Activated T-cell treated with anti-CD3 and anti-CD28 coated beads for 24 hours (primary cell): ENCODE results near the gene CBFA2T3.
"Not testable (repeated sequence)": the region's sequence is repeated elsewhere in the genome, so short reads cannot be mapped to it uniquely, and the experiment has no call there.

Experiments
- DNase-seq: peaks from one replicate; pipeline ENCODE4 v3.0.0-alpha.2; 2020; ENCODE audit warnings: low read depth

Gene CBFA2T3

GRCh38 chr16:88922826-88923410, 54.1 kb downstream of the CBFA2T3 start:
- no peak for DNase-seq

GRCh38 chr16:88922114-88922825, 54.7 kb downstream of the CBFA2T3 start:
- DNase-seq = no peak

DNA sequence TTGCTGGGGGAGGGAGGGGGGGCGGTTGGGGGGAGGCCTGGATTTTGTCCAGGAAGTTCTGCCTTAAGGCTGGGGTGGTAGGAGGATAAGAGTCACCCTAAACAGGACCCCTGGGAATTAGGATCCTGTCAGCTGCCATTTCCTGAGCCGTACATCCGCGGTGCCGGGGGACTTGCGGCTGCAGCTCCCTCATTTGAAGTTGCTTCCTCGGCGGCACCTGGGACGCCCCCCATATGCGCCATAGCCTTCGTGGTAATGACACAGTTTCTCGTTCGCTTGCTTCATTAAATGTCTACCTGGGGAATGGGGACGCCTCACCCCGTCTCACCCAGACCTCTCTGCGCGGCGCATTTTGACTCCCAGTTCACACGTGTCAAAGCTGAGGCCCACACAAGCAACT, 55.4 kb downstream of the CBFA2T3 start:
- no peak for DNase-seq

DNA sequence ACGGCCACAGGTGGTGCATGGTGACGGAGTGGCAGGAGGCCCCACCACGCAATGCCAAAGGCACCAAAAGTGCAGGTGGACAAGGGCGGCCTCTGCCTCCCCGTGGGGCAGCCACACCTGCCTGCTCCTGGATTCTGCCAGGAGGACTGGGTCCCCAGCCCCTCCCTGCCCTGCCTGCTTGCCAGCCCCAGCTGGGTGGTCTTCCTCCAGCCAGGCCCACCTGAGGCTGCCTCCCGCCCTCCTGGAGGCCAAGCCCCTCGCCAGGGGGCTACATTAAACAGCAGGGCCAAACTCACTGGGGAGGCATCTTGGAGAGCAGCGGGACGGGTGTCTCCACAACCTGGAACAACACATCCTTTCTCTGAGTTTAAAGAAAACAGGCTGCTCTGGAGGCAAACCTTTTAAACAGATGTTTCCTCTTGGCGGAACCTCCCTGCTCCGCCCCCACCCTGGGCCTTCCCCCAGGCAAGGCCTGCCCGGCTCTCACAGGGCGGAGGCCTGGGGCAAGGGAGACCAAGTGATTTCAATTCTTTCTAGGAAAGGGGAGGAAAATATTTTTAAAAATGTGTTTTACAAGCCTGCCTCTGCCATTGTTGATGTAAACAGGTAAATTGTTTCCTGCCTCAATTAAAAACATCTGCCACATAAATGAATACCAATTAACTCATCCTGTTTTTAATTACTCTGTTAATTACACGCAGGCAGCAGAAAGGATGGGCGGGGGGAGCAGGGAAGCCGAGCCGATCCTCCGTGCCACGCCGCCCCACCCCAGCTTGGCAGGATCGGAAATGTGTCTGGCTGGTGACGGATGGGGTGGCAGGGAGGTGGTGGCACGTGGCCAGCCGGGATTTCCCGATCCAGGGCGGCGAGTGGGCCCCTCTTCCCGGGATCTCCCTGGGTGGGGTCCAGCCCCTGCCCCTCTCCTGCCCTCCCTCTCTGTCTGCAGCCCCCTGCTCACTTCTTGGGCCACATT, 56.1 kb downstream of the CBFA2T3 start:
- no peak for DNase-seq

GRCh38 chr16:88919936-88920335, 57.1 kb downstream of the CBFA2T3 start:
- DNase-seq = no peak

DNA sequence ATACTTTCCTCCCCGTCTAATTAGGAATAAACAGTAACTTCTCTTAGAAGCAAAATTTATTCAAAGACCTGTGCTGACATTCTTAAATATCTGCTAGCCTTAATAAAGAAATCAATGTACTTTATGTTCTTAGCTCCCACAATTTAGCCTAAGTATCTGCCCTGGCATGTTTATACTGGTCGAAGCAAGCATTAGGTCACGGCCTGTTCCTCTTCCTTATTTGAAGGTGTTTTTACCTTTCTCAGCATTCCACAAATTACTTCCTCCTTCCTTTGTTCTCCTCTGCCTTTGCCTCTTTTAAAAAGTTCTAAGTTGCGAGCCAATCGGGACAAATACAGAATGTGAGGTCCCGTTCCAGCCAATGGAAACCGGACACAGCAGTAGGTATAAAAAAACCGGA, 58.1 kb downstream of the CBFA2T3 start:
- DNase-seq = not testable (repeated sequence)

GRCh38 chr16:88917915-88918627, 58.9 kb downstream of the CBFA2T3 start:
- DNase-seq = no peak

DNA sequence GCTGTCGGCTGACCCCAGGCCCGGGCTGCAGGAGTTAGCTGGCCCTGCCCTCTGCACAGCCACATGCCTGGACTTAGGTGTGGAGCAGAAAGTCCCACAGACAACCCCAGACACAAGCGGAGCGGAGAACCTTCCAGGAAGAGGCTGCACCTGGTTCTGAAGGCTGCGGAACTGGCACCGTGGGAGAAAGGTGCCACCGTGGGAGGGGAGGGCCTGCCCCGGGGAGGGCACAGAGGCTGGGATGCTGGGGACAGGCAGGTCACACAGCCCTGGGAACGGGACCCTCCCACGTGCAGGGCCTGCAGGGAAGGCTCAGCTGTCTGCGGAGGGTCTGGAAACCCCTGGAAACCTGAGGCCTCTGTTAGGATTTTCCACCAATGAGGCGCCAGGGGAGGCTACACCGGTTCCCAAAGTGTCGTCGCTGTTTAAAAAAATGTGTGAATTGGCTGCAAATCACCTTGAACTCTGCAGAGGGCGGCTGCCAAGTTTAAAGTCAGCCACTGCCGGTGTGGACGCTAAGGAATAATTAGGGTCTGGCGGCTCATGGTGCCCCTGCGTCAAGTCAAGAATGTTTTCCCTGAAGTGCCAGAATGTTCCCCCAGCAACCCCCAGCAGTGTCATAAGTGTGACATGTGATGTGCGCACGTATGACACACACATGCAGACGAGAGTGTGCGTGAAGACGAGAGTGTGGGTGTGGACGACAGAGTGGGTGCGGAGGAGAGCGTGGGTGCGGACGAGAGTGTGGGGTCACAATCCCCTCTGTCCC, 59.7 kb downstream of the CBFA2T3 start:
- no peak for DNase-seq

DNA sequence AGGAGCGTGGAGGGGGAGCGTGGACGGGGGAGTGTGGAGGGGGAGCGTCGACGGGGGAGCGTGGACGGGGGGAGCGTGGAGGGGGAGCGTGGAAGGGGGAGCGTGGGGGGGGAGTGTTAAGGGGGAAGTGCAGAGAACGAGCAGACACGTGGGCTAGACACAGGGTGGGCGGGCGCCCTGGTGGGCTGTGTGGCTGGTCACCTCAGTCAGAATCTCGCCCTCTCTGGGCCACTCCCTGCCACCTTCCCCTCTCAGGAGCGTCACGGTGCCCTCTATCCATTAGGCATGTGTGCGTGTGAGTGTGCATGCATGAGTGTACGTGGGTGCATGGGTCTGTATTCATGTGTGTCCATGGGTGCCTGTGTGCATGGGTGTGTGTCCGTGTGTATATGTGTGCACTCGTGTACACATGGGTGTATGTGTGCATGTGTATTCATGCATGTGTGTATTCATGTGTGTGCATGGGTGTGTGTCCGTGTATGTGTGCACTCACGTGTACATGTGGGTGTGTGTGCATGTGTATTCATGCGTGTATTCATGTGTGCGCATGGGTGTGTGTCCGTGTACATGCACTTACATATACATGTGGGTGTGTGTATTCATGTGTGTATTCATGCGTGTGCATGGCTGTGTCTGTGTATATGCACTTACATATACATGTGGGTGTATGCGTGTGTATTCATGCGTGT, 61.2 kb downstream of the CBFA2T3 start:
- DNase-seq = no peak

DNA sequence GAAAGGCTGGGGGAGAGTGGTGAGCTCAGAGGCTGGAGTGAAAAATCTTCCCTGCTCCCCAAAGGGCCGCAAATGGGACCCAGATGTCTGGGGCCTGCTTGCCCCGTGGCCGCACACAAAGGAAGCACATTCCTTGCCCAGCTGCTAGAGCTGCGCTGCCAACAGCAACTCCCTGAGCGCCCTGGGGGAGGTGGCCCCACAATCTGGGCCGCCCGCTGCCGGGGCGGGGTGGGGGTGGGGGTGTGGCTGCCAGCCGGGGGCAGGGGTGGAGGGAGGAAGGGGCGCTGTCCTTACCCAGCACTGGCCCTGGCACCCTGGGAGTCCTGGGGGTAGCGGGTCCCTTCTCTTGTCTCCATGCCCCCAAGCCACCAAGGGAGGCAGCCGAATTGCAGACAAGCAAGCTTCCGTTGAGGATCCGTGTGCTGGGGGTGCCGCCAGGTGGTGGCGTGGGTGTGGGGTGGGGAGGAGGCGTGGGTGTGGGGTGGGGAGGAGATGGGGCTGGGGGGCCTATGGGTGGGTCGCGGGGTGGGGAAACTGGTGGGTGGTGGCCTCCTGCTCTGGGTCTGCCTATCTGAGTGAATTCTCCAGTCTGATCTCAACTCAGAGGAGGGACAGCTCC, 62.1 kb downstream of the CBFA2T3 start:
- DNase-seq = no peak

DNA sequence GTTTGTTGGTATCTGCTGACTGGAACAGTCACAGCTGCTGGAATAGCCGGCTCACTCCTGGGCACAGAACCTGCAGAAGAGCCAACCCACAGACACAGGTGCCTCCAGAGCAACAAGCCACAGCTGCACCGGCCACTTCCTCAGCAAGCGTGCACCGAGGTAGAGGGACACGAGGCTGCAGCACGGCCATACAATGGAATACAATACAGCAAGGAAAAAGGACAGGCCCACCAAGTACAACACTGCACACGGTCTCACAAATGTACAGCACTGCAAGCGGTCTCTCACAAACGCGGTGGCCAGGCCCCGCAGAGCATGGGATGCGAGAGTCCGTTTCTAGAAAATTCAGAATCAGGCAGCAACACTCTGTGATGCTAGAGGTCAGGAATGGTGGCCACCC, 63.1 kb downstream of the CBFA2T3 start:
- no peak for DNase-seq

GRCh38 chr16:88913001-88913612, 63.9 kb downstream of the CBFA2T3 start:
- DNase-seq = no peak

GRCh38 chr16:88912556-88912955, 64.5 kb downstream of the CBFA2T3 start:
- DNase-seq = no peak

GRCh38 chr16:88911946-88912310, 65.1 kb downstream of the CBFA2T3 start:
- no peak for DNase-seq

DNA sequence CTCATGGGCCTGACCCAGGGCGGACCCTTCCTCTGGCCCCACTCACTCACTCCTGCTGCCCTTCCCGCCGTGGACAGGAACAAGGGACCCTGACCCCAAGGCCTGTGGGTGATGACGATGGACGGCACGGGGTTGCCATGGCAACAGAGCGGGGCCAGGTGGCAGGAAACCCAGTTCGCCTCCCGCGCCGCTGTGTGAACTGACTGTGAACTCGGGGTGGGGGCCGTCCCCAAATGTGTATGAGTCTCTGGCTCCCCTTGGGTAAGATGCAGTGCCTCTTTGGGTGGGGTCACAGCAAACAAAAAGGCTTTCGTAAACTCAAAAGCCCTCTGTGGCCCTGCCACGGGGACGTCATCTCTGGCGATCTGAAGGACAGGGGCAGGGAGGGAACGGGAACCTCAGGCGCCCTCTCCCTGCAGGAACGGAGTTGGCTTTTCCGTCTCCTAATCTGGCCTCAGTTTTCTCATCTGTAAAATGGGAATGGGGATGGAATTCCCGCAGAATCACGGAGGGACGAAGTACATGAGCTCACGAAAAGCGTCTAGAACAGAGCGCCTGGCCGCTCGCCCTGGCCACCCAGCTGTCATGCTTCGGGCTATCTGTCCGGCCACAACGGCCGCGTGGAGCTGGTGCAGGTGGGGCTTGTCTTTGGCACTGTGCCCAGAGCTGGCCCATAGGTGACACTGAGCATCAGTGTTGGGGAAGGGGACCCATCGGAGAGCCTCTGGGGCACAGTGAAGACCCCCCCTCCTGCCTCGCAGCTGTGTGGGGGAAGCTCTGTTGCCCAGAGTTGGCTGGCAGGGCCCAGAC, 65.7 kb downstream of the CBFA2T3 start:
- no peak for DNase-seq

DNA sequence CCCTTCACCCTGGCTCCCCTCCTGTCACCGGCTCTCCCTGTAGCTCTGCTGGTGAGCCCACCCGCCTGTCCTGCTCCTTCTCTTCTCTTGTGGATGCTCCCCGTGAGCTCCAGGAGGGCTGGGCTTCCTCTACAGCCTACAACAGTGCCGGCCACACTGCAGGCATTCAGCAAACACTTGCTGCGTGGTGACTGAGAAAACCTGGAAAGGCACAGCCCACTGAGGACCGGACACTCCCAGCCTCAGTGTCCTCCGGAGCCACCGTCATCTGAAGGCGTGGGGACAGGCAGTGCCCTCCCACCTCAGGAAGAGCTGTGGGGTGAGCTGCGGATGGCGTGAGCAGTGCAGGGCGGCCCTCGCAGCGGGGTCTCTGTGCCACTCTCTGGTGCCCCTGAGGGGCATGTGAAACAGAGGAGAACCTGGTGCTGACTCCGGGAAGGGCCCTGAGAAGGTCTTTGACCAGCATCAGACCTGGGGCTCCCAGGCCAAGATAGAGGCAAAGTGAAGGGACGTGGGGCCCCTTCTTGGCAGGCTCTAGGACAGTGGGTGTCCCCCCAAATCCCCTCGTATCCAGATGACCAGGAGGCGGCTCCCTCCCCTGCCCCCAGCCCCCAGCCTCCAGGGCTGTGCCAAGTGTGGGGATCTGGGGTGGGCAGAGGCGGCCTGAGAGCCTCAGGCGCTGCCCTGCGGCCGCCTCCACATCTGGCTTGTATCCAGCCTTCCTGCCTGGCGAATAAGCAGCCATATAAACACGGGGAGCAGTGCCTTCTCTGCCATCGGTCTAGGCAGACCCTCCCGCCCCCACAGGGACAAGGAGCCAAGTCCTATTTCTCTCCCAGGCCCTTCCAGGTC, 66.5 kb downstream of the CBFA2T3 start:
- DNase-seq = no peak

GRCh38 chr16:88909431-88910210, 67.4 kb downstream of the CBFA2T3 start:
- no peak for DNase-seq
